Stimulated activated memory B cell treated with anti-CD40 and anti-IgM and Interleukin-4, amounts not matched to agents 10 μg/mL and 1 μg/mL and 100 μg/mL, for 72 hours (primary cell): Measurements from ENCODE around the gene ZNF446.

Experiments
- ATAC-seq: fragments of 150-1000 bp; cut with Tn5 transposase; 2 replicates; pipeline ENCODE4 v1.10.0; 2021
- H3K27ac Mint-ChIP-seq: one replicate; pipeline ENCODE4 v1.8.0; 2022; ENCODE audit warnings: mild to moderate bottlenecking, mixed read lengths
- H3K27me3 Mint-ChIP-seq: one replicate; pipeline ENCODE4 v1.8.0; 2022; ENCODE audit warnings: mixed read lengths
- H3K36me3 Mint-ChIP-seq: one replicate; pipeline ENCODE4 v1.8.0; 2022; ENCODE audit warnings: mixed read lengths
- H3K4me1 Mint-ChIP-seq: one replicate; pipeline ENCODE4 v1.8.0; 2022; ENCODE audit warnings: mixed read lengths
- H3K4me3 Mint-ChIP-seq: one replicate; pipeline ENCODE4 v1.8.0; 2022; ENCODE audit warnings: mild to moderate bottlenecking, moderate library complexity, mixed read lengths
- H3K9me3 Mint-ChIP-seq: one replicate; pipeline ENCODE4 v1.8.0; 2022; ENCODE audit warnings: mixed read lengths

The ZNF446 gene

GRCh38 chr19:58521651-58522050 is 45.5 kb downstream of the ZNF446 start:
- no peak overlapping the region for H3K27ac Mint-ChIP-seq
- H3K4me3 Mint-ChIP-seq, result no peak overlapping the region
- ATAC-seq, result no peak
- no peaks in the 10 kb centered on the region for H3K27me3 Mint-ChIP-seq
- H3K9me3 Mint-ChIP-seq, result no peaks in the 10 kb centered on the region
- H3K36me3 Mint-ChIP-seq, result peaks cover 12% of the 10 kb centered on the region
- peaks cover 34% of the 10 kb centered on the region for H3K4me1 Mint-ChIP-seq

GRCh38 chr19:58522709-58523108 is 46.6 kb downstream of the ZNF446 start:
- no peaks in the 10 kb centered on the region for H3K27me3 Mint-ChIP-seq
- H3K27ac Mint-ChIP-seq, result no peak overlapping the region
- H3K4me3 Mint-ChIP-seq, result no peak overlapping the region
- peaks cover 30% of the 10 kb centered on the region for H3K4me1 Mint-ChIP-seq
- H3K9me3 Mint-ChIP-seq, result no peaks in the 10 kb centered on the region
- peaks cover 6% of the 10 kb centered on the region for H3K36me3 Mint-ChIP-seq
- ATAC-seq, result no peak

- ATAC-seq, result no peak
- Mint-ChIP-seq H3K4me3 (no peak overlapping the region), H3K27me3 (no peaks in the 10 kb centered on the region), H3K9me3 (no peaks in the 10 kb centered on the region), H3K27ac (no peak overlapping the region), H3K36me3 (no peaks in the 10 kb centered on the region), H3K4me1 (peaks cover 14% of the 10 kb centered on the region)
Measured at GRCh38 chr19:58529405-58529804, 53.3 kb downstream of the ZNF446 start.
